GM21367 (cell line): ENCODE results near the gene LMBRD2.
"Not testable (repeated sequence)": the region's sequence is repeated elsewhere in the genome, so short reads cannot be mapped to it uniquely, and the experiment has no call there.

Experiments used
- ATAC-seq: cut with Tn5 transposase; IDR thresholded peaks from one replicate; pipeline ENCODE4 v1.9.1; 2021; ENCODE audit not compliant: unreplicated experiment

Gene LMBRD2

DNA sequence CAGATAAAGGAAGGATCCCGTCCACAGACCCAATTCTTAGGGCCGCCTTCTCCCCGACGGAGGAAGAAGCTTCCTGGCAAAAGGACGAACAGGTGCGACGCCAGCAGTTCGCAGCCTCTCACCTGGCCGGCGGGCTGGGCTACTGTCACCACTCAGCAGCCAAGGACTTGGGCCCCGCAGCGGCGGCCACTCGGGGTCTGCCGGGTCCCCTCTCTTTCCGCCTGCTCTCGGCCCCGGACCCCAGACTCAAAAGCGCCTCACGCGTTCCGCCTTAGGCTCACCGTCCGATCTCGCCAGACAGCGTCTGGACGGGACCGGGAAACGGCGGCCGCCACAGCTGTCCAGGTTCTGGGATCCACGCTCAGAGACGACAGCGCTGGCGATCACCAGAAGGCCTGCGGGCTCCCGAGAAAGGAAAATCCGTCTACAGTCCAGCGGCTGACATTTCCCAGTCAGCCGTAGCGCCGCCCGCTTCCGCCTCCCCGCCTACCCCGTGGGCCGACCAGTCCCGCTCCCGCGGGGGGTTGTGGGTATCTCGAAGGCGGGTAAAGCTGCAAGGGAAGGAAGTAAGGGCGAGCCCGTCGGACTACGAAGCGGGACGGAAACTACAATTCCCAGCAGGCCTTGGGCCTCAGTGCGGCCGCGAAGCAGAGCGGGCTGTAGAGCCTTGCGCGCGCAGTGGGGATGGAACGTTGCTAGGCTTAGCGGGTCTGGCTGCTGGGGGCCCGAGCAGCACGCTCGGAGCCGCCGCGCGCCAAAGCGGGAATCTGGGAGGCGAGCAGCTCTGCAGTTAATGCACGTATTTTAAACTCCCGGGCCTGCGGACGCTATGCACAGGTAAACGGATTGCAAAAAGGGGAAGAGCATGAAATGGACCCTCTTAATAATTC lies at the start of gene LMBRD2, which contains the start of gene SKP2:
TSS of gene LMBRD2 (minus strand) at position 454 of the 890 bp plus-strand sequence. CDS start 8,538 bp downstream, outside the sequence.
TSS of gene SKP2 (plus strand) at position 678 of the 890 bp plus-strand sequence. CDS start at position 830, 152 bp downstream.
- ATAC-seq: peak; percentile 98

GRCh38 chr5:36200513-36200912 lies 48.8 kb upstream of the LMBRD2 start:
- no peak for ATAC-seq

DNA sequence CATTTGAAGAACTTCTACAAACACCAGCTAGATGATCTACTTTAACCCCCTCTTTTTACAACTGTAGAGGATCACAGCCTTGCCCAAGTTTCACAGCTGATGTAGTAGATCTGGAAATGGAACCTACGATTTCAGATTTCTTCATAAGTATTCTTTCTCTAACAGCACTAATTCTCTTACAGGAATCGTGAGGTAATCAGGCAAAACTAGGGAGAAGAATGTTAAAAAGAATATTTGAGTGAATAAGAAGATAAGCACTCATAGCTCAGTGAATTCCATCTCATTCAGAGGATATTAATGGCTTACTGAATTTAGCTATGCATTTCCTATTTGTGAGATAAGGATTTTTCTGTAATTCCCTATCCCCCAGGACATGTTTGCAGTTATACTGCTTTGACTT lies 47.9 kb upstream of the LMBRD2 start:
- ATAC-seq: no peak

DNA sequence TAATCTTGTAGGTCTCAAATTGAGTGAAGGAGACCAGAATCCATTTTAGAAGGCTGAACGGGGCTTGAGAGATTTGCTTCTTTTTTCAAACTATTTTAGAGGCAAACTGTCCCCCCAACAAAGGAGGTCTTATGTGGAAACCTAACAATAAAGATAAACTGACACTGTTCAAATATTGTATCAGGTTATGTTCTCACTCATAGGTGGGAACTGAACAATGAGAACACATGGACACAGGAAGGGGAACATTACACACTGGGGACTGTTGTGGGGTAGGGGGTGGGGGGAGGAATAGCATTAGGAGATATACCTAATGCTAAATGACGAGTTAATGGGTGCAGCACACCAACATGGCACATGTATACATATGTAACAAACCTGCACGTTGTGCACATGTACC lies 47.1 kb upstream of the LMBRD2 start:
- not testable (repeated sequence) for ATAC-seq

DNA sequence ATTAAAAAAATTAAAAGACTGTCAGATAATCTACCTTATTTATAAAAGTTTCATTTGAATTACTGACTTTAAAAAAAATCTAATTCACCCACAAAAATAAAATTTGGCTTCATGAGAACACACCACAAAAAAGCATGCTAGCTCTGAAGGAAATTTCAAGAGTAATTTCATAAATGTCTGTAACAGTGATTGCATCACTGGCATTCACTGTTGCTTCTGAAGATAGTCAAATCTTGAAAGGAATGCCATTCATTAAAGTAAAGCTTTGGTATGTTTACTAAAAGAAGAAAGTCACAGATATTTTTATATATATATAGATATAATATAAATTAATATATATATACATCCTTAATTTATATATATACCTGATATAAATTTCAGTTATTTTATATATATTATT lies 46.6 kb upstream of the LMBRD2 start:
- ATAC-seq: no peak

GRCh38 chr5:36193746-36194145 lies 42.1 kb upstream of the LMBRD2 start:
- ATAC-seq: no peak

DNA sequence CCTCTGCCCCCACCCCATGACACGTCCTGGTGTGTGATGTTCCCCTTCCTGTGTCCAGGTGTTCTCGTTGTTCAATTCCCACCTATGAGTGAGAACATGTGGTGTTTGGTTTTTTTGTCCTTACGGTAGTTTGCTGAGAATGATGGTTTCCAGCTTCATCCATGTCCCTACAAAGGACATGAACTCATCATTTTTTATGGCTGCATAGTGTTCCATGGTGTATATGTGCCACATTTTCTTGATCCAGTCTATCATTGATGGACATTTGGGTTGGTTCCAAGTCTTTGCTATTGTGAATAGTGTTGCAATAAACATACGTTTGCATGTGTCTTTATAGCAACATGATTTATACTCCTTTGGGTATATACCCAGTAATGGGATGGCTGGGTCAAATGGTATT lies 32.7 kb upstream of the LMBRD2 start:
- ATAC-seq: not testable (repeated sequence)

- no peak for ATAC-seq
These were observed 30.1 kb upstream of the LMBRD2 start for GRCh38 chr5:36181774-36182173.

DNA sequence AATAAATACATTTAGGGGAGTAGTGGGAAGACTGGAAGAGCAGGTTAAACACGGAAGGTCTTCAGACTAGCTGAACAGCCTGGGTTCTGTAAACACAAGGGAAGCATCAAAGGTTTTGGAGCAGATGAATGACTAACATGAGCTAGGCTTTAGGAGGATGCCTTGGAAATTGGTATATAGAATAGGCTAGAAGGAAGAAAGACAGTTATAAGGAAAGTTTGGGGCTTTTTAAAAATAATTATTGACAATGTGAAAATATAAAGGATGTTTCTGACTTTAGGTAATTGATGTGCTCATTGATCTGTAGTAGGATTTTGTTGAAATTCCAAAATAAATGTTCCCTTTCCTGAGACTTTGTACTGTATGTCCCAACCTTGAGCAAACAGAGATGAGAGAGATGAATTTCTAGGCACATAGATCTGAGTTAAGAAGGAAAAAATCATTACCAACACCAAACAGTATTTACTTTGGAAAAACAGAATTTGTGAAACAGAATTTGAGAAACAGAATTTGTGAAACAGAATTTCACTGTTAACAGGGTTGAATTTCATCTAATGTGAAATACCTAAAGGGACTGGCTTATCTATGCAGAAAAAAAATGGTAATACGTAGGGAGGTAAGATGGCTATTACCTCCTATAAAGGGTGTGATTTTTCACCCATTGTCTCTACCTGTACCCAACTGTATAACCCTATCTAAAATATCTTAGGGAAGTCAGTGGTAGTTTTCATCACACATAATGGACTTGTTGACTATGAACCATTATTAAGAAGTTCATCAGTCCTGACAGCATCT lies 29.1 kb upstream of the LMBRD2 start:
- ATAC-seq: no peak

DNA sequence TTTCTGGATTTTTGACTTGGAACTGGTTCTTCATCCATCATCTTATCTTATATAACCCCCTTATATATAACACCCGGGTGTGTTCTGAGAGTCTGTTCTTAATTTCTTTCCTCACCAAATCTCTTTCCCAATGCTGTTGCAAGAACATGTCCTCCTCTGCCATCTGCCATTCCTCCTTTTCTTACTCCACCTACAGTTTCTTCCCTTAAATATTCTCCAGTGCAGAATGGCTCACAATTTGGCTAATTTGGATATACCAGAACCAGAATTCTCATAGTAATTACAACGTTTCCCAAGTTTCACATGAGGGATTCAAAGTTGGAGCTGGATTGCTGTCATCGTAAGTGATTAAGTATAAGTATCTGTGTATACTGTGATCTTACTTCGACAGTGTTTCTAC lies 28.3 kb upstream of the LMBRD2 start:
- no peak for ATAC-seq

GRCh38 chr5:36178524-36178890 lies 26.8 kb upstream of the LMBRD2 start:
- ATAC-seq: no peak

DNA sequence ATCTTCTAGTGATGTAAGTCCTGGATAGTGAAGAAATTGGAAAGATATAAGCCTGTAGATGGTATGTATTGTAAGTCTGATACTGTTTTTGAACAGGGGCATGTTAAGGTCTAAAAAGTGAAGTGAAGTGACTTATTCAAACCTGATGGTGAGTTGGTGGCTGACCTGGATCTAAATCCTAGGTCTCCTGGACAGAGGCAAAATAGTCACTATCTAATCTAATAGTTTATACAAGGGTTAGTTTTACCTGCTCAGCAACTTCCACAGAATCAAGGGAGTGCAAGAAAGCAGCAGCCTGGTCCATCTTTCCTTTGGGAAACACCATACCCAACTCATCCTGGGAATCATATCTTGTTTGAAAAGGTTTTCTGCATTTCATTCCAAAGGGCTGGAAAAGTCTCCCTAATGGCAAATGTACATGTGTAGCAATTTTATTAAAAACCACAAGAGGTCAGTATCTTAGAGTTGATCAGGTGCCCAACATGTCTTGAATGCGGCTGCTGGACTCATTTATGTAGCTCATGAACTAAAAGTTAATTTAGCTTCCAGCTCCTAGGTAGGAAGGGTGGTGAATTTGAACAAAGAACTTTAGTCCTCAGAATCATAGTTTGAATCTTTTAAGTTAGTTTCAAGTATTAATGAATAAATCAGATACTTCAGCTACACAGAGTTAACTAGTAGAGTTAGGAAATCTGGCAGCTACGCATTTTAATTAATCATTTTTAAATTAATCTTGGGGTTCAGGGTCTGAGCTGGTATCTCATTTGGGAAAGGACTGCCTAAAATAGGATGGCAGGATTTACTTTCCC lies 26.2 kb upstream of the LMBRD2 start:
- no peak for ATAC-seq

DNA sequence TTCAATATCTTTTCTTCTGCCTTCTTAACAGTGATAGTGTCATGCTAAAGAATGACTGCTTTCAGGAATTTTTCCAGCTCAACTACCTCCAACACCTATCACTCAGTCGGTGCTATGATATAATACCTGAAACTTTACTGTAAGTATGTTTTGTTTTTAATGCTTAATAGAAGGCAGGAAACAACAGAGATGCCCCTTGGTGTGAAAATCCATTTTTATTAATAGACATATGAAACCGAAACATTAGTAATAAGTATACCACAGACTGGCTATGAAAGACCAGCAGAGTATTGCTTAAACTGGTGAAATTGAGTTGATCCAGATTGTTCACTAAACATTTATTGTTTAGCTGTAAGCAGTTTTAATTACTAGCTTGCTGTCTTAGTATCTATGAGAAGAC lies 25.5 kb upstream of the LMBRD2 start:
- peak; percentile 94 for ATAC-seq

DNA sequence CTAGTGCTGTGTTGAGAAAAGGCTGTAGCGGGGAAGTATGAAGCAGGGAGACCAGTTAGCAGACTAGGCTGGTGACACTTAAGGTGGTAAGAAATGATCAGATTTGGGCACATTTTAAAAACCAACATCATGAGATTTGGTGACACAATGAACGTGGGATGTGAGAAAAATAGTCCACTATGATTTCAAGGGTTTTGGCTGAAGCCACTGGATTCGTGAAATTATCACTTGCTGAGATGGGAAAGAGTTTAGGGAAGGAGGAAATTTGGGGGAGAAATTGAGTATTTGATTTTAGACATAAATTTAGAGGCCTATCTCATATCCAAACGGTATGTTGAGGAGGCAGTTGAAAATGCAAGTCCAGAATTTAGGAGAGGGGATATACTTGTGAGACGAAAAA lies 23.4 kb upstream of the LMBRD2 start:
- no peak for ATAC-seq

GRCh38 chr5:36174119-36174518 lies 22.4 kb upstream of the LMBRD2 start:
- ATAC-seq: no peak

GRCh38 chr5:36173426-36173825 lies 21.7 kb upstream of the LMBRD2 start:
- no peak for ATAC-seq

GRCh38 chr5:36172599-36172998 lies 20.9 kb upstream of the LMBRD2 start:
- no peak for ATAC-seq

DNA sequence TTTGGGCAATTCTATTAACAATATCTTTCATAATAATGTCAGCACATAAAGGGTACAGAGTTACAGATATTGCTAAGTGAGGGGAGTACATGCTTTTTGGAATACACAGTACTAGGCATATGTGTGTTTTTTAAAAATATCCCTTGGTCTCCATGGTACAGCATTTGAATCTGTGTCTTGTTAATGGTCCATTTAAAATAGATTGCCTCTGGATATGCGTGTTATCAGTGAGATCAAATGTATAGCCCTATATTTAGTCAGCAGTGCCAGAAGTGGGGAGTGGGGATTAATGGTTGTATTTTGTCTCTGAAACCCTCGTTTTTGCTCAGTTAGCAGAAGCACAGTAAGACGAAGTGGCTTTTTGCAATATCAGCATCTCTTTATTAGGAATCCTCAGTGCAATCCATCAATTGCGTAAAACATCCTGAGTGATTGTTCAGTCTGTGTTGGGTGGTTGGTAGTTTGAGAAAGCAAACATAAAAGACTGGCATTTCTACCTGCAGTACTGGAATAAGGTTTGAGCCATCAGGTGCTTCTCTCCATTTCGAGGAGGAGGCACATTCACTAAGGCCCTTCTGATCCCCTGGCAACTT lies 19.2 kb upstream of the LMBRD2 start:
- no peak for ATAC-seq

GRCh38 chr5:36168737-36169136 lies 17.1 kb upstream of the LMBRD2 start:
- ATAC-seq: no peak

DNA sequence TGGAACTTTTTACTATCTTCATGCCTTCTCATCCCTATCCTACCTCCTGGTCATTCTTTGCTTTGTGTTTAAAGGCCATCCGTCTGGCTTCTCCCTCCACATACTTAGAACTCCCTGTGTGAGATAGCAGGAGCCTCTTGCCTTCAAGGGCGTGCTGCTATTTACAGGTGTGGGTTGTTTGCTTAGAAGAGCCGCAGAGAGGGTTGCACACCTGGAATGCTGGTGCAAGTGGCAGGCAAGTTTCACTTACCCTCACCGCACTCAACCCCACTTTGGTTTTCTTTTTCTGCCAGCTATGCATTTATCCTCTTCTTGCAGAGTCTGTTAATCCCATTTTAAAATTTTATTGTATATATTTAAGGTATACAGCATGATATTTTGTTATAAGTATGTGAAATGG lies 12.8 kb upstream of the LMBRD2 start:
- ATAC-seq: no peak
